Astrocyte of the cerebellum (primary cell): ENCODE data around the gene TBX3.
A peak's percentile ranks its signal among the peaks of the same experiment; 100 is the strongest.

Experiments used
- DNase-seq: peaks from one replicate; pipeline ENCODE4 v3.0.0-alpha.2; 2011; ENCODE audit warnings: low read depth
- H3K4me3 ChIP-seq: 2 replicates; pipeline ENCODE4 v1.5.1; 2011; ENCODE audit warnings: mild to moderate bottlenecking, low read depth, low read length, moderate library complexity
- CTCF ChIP-seq: IDR thresholded peaks from 2 replicates; pipeline ENCODE4 v1.5.1; 2012; ENCODE audit warnings: low read length, low read depth, moderate library complexity, mild to moderate bottlenecking; ENCODE audit errors: missing control alignments
- in situ Hi-C: cut with HindIII; loops from 2 replicates; pipeline ENCODE4 v1.10.0; 2017; ENCODE audit warnings: low sequenced_read_pairs

Gene TBX3

GRCh38 chr12:114679942-114680341 lies 4.0 kb downstream of the TBX3 start:
- peak overlapping the region; percentile 90 for H3K4me3 ChIP-seq
- in situ Hi-C loops = loop anchor here (10.0 to 25.0 kb wide), 2 partner anchors 657 to 1275 kb away; no protein-coding TSS in a partner anchor
- TF ChIP-seq CTCF = no peak
- DNase-seq = no peak

DNA sequence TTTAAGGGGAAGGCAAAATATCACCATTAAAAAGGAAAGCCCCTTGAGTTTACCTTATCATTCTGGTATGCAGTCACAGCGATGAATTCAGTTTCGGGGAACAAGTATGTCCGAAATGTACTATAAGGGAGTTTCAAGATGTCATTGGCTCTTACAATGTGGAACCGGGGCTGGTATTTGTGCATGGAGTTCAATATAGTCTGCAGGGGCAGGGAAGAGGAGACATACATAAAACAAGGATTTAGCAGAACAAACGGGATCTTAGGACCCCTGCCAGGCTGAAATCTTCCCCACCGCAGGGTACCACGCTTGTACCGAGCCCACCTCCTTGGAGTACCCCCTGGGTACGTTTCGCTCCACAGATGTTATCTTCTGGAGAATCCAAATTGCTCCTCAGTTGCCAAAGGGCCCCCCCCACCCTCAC lies 4.5 kb downstream of the TBX3 start:
- in situ Hi-C loops = loop anchor here (25.0 kb wide), 1 partner anchor 658 kb away; no protein-coding TSS in a partner anchor
- no peak for DNase-seq
- H3K4me3 ChIP-seq = peak overlapping the region; percentile 90
- TF ChIP-seq CTCF = no peak

DNA sequence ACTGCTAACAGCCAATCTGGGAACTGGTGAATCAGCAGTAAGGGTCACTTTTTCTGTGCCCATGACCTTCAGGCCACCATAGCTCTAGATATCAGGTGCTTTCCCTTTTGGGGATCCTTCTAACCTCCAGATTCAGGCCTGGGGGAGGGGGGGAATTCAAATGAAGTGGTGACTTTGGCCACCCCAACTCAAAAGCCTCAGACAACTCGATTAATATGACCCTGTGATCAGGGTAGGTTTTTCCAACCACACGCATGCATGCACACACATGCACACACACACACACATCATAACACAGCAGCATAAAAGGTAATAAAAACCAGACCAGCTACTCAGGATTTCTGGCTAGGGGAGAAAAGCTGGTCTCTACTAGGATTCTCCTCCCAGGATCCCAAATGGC lies 5.3 kb downstream of the TBX3 start:
- peak overlapping the region; percentile 90 for H3K4me3 ChIP-seq
- in situ Hi-C loops = loop anchor here (25.0 kb wide), 1 partner anchor 659 kb away; no protein-coding TSS in a partner anchor
- DNase-seq = no peak
- TF ChIP-seq CTCF = no peak

GRCh38 chr12:114678028-114678427 lies 5.9 kb downstream of the TBX3 start:
- no peak for DNase-seq
- no peak overlapping the region for H3K4me3 ChIP-seq
- in situ Hi-C loops = loop anchor here (25.0 kb wide), 1 partner anchor 659 kb away; no protein-coding TSS in a partner anchor
- no peak for TF ChIP-seq CTCF

GRCh38 chr12:114676142-114676741 lies 7.7 kb downstream of the TBX3 start:
- no peak for TF ChIP-seq CTCF
- no peak overlapping the region for H3K4me3 ChIP-seq
- in situ Hi-C loops = loop anchor here (25.0 kb wide), 1 partner anchor 661 kb away; no protein-coding TSS in a partner anchor

DNA sequence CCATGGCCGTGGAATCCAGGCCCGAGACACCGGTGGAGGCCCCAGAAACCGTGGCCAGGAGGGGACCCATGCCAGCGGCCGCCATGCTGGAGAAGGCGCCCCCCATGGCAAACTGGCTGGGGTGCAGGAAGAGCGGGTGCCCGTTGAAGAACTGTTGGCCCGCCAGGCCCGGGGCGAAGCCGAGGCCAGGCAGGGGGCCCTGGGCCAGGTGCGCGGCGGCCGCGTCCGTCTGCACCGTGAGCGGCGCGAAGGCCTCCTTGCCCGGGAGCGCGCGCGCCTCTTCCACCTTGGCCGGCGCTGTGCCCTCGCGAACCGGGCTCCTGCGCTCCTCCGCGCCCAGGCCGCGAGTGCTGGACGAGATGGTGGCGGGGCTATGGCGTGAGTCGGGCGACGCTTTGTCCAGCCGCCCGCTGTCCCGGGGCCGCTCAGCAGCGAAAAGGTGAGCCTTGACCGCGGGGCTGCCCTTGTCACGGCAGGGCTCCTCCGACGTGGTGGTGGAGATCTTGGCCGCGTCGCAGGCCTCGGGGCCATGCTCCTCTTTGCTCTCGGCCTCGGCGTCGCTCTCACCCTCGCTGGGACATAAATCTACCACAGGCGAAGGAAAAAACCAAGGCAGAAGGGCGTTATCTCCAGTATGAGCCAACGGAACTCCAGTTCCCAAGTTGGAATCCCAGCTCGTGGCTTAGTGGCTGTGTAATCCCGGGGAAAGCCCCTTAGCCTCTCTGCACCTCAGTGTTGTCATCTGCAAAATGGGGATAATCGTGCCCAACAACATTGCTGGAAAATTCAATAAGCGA lies 9.5 kb downstream of the TBX3 start:
- in situ Hi-C loops = loop anchor here (25.0 kb wide), 1 partner anchor 663 kb away; no protein-coding TSS in a partner anchor
- TF ChIP-seq CTCF = no peak
- DNase-seq = no peak
- H3K4me3 ChIP-seq = peak overlapping the region; percentile 9

More at GRCh38 chr12:114676142-114676741, 7.7 kb downstream of the TBX3 start:
- DNase-seq = no peak
